Measurements from ENCODE around the gene RAB9A.

RAB9A gene

GRCh38 chrX:13734278-13735172, 45.6 kb downstream of the RAB9A start, which contains the start of the genes OFD1 and TRAPPC2:
TSS of gene OFD1 (plus strand) at chrX:13734748. CDS start at chrX:13735072, 324 bp downstream.
TSS of gene TRAPPC2 (minus strand) at chrX:13734620. CDS start at chrX:13719963, 14,657 bp downstream.
- peak; percentile 97 for DNase-seq (ENCODE audit: low read depth, low spot score)
- no peak for TF ChIP-seq CTCF (IDR thresholded peaks at IDR 0.05; ENCODE audit: low read depth, low read length)
- H3K4me3 ChIP-seq (ENCODE audit: low read depth, low read length), result peak within 1 kb of the TSS; percentile 75
- in situ Hi-C loops (cut with HindIII; ENCODE audit: low sequenced_read_pairs), result no loop called here

GRCh38 chrX:13741695-13742094, 52.8 kb downstream of the RAB9A start:
- TF ChIP-seq CTCF (IDR thresholded peaks at IDR 0.05; ENCODE audit: low read depth, low read length), result no peak
- in situ Hi-C loops (cut with HindIII; ENCODE audit: low sequenced_read_pairs), result no loop called here
- no peak for DNase-seq (ENCODE audit: low read depth, low spot score)
- H3K4me3 ChIP-seq (ENCODE audit: low read depth, low read length), result no peak overlapping the region

GRCh38 chrX:13742397-13743176, 53.7 kb downstream of the RAB9A start:
- TF ChIP-seq CTCF (IDR thresholded peaks at IDR 0.05; ENCODE audit: low read depth, low read length), result no peak
- DNase-seq (ENCODE audit: low read depth, low spot score), result no peak
- no peak overlapping the region for H3K4me3 ChIP-seq (ENCODE audit: low read depth, low read length)
- in situ Hi-C loops (cut with HindIII; ENCODE audit: low sequenced_read_pairs), result no loop called here

GRCh38 chrX:13747836-13748235, 58.9 kb downstream of the RAB9A start:
- H3K4me3 ChIP-seq (ENCODE audit: low read depth, low read length), result no peak overlapping the region
- peak; percentile 67 for TF ChIP-seq CTCF (IDR thresholded peaks at IDR 0.05; ENCODE audit: low read depth, low read length)
- DNase-seq (ENCODE audit: low read depth, low spot score), result peak; percentile 68
- in situ Hi-C loops (cut with HindIII; ENCODE audit: low sequenced_read_pairs), result no loop called here

GRCh38 chrX:13748486-13748885, 59.6 kb downstream of the RAB9A start:
- TF ChIP-seq CTCF (IDR thresholded peaks at IDR 0.05; ENCODE audit: low read depth, low read length), result no peak
- DNase-seq (ENCODE audit: low read depth, low spot score), result no peak

GRCh38 chrX:13750204-13750603, 61.3 kb downstream of the RAB9A start:
- in situ Hi-C loops (cut with HindIII; ENCODE audit: low sequenced_read_pairs), result no loop called here
- no peak overlapping the region for H3K4me3 ChIP-seq (ENCODE audit: low read depth, low read length)
- TF ChIP-seq CTCF (IDR thresholded peaks at IDR 0.05; ENCODE audit: low read depth, low read length), result peak; percentile 68
- DNase-seq (ENCODE audit: low read depth, low spot score), result peak; percentile 51

More at GRCh38 chrX:13748486-13748885, 59.6 kb downstream of the RAB9A start:
- in situ Hi-C loops (cut with HindIII; ENCODE audit: low sequenced_read_pairs), result no loop called here
- H3K4me3 ChIP-seq (ENCODE audit: low read depth, low read length), result no peak overlapping the region
